Measurements from ENCODE around the gene MYBPC1. TPM values are rescaled to one million over a fixed set of nuclear protein-coding genes. Genes with fewer than 3 reads are reported as not detected.
"Not testable (repeated sequence)": the region's sequence is repeated elsewhere in the genome, so short reads cannot be mapped to it uniquely, and the experiment has no call there.

Gene MYBPC1
- total RNA-seq, 1 donor from 2014 or later: 7.3 TPM

DNA sequence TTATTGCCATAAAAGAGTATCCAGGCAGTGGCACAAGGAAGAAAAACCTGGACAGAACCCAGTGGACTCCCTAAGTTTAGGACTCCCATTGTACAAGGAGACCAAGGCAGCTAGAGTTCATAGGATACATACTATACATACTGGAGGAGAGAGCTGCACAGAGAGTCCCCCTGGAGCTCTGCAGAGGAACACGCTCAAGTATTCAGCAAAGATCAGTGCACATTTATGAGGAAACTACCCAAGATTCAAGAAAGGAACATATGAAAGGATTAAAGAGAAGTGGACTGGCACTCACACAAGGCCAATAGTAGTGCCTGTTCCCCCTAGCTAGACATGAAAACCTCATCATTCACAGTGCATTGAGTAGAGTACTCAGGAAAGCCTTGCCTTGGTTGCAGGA lies 59.7 kb downstream of the MYBPC1 start:
- H3K36me3 ChIP-seq: no peaks in the 10 kb centered on the region
- intact Hi-C loops (cut with micrococcal nuclease): no loop called here
- H3K4me1 ChIP-seq: no peaks in the 10 kb centered on the region

DNA sequence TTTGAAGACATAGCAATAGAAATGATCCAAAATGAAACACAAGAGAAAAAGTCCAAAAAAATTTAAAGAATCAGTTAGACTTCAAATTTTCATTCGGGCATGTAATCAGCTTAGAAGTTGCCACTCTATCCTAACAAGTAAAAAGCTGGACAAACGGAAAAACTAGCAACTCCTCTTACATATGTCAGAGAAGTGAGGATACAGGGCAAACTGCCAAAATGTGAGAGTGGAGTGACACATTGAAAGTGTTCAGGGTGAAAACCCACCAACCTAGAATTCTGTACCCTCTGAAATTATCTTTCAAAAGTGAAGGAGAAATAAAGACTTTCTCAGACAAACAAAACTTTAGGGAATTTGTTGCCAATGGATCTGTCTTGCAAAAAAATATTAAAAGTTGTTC lies 60.6 kb downstream of the MYBPC1 start:
- Histone ChIP-seq H3K9me3 (replicated peaks) (no peaks in the 10 kb centered on the region), H3K27ac (replicated peaks) (no peak overlapping the region), H3K36me3 (no peaks in the 10 kb centered on the region)

More for the DNA sequence above, 59.7 kb downstream of the MYBPC1 start:
- TF ChIP-seq CTCF (IDR thresholded peaks at IDR 0.05; ENCODE audit: borderline replicate concordance): no peak
- Histone ChIP-seq H3K27me3 (ENCODE audit: low read depth) (peaks cover 13% of the 10 kb centered on the region), H3K27ac (replicated peaks) (no peak overlapping the region), H3K9me3 (replicated peaks) (no peaks in the 10 kb centered on the region), H3K4me3 (no peak overlapping the region)
- no peak for DNase-seq

GRCh38 chr12:101660662-101661061 lies 65.9 kb downstream of the MYBPC1 start:
- H3K4me1 ChIP-seq; H3K4me3 ChIP-seq; H3K27me3 ChIP-seq (ENCODE audit: low read depth); H3K36me3 ChIP-seq; H3K9me3 ChIP-seq (replicated peaks); intact Hi-C loops (cut with micrococcal nuclease); DNase-seq; H3K27ac ChIP-seq (replicated peaks): not testable (repeated sequence)

More for the DNA sequence above, 60.6 kb downstream of the MYBPC1 start:
- no peak for TF ChIP-seq CTCF (IDR thresholded peaks at IDR 0.05; ENCODE audit: borderline replicate concordance)
- intact Hi-C loops (cut with micrococcal nuclease): no loop called here
- Histone ChIP-seq H3K4me3 (no peak overlapping the region), H3K27me3 (ENCODE audit: low read depth) (peaks cover 13% of the 10 kb centered on the region), H3K4me1 (no peaks in the 10 kb centered on the region)
- DNase-seq: no peak

- no peaks in the 10 kb centered on the region for H3K9me3 ChIP-seq (replicated peaks)
- no peak overlapping the region for H3K4me3 ChIP-seq
- no peaks in the 10 kb centered on the region for H3K36me3 ChIP-seq
- peaks cover 15% of the 10 kb centered on the region for H3K27me3 ChIP-seq (ENCODE audit: low read depth)
- no peaks in the 10 kb centered on the region for H3K4me1 ChIP-seq
- no peak for TF ChIP-seq CTCF (IDR thresholded peaks at IDR 0.05; ENCODE audit: borderline replicate concordance)
- intact Hi-C loops (cut with micrococcal nuclease): no loop called here
- DNase-seq: no peak
- H3K27ac ChIP-seq (replicated peaks): no peak overlapping the region
Observed at GRCh38 chr12:101663298-101663697, 68.5 kb downstream of the MYBPC1 start.

DNA sequence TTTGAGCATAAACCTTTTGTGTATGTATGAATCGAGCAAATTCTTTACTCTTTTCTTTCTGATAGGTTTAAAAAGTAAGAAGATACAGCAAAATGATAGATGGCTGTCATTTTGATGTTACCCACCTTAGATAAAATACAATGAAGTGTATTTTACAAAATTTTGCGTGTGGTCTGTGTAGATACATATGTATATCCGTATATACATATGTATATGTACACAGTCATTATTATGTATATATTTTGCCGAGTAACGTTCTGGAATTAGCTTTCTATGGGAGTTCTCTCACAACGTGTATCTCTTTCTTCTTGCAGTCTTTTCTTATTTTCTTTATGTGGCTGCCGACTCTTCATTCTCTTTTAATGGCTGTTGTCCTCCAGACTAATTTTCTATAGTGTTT lies 70.2 kb downstream of the MYBPC1 start:
- peaks cover 21% of the 10 kb centered on the region for H3K27me3 ChIP-seq (ENCODE audit: low read depth)
- peaks cover 1% of the 10 kb centered on the region for H3K4me1 ChIP-seq
- no peaks in the 10 kb centered on the region for H3K9me3 ChIP-seq (replicated peaks)
- intact Hi-C loops (cut with micrococcal nuclease): no loop called here
- TF ChIP-seq CTCF (IDR thresholded peaks at IDR 0.05; ENCODE audit: borderline replicate concordance): no peak
- H3K4me3 ChIP-seq: no peak overlapping the region
- DNase-seq: no peak
- H3K36me3 ChIP-seq: no peaks in the 10 kb centered on the region
- no peak overlapping the region for H3K27ac ChIP-seq (replicated peaks)

DNA sequence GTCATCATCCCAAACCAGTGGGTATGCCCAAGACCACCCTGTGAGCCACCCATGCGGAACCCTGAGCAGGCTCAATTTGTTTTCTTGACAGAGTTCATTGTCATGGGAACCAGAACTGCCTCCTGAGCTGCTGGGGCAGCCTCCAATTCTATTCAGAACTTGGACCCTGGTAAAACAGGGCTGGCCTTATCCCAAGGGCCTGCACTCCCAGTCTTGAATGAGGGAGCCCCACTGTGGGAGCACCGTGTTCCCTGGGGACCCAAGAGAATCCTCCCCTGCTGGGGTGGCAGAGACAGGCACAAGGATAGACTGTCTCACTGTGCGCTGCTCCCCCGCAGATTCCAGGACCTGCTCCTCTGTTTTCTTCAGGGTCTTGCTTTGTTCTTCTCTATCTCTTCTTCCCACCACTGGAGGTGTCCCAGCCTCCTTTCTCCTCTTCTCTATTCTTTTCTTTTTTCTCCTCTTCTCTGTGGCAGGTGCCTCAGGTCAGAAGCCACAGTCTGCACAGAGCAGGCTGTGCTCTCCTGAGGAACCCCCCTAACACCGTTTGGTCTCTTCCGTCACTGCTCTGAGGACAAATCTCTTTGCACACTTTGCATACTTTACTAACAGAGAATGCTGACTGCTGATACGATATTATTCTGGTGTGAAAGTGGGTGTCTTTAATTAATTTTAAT lies 71.4 kb downstream of the MYBPC1 start:
- Histone ChIP-seq H3K4me3 (no peak overlapping the region), H3K27ac (replicated peaks) (no peak overlapping the region), H3K27me3 (ENCODE audit: low read depth) (peaks cover 21% of the 10 kb centered on the region), H3K36me3 (no peaks in the 10 kb centered on the region), H3K9me3 (replicated peaks) (no peaks in the 10 kb centered on the region), H3K4me1 (peaks cover 8% of the 10 kb centered on the region)
- intact Hi-C loops (cut with micrococcal nuclease): no loop called here
- no peak for DNase-seq
- no peak for TF ChIP-seq CTCF (IDR thresholded peaks at IDR 0.05; ENCODE audit: borderline replicate concordance)

Data from left ventricle myocardium inferior (tissue), 1 donor.